NCI-H1694 (cell line): ENCODE results near the gene MEDAG.
"Not testable (repeated sequence)": the region's sequence is repeated elsewhere in the genome, so short reads cannot be mapped to it uniquely, and the experiment has no call there.

Experiments
- DNase-seq: peaks from one replicate; lab custom pipeline; 2025; lab: John Stamatoyannopoulos, UW

Gene MEDAG

GRCh38 chr13:30907121-30907861 lies 1.2 kb downstream of the MEDAG start:
- no peak for DNase-seq

DNA sequence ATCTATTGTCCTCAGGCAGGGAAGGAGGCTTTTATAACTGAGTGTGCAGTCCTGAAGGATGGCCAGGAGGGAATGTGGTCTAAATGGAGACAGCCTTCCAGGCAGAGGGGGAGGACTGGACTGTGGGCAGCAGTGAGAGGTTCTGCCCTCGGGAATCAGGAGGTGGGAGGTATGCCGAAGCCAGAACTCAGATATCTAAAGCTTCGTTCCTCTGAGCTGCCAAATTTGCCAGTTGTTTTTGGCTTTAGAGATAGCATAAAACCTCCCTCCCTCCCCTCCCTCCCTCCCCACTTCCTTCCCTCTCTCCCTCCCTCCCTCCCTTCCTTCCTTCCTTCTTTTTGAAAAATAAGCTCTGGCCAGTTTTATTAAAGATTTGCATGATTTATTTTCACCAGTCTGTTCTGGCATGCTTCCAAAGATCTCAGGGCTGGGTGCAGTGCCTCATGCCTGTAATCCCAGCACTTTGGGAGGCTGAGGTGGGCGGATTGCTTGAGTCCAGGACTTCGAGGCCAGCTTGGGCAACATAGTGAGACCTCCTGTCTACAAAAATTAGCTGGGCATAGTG lies 2.4 kb downstream of the MEDAG start:
- DNase-seq, result no peak

DNA sequence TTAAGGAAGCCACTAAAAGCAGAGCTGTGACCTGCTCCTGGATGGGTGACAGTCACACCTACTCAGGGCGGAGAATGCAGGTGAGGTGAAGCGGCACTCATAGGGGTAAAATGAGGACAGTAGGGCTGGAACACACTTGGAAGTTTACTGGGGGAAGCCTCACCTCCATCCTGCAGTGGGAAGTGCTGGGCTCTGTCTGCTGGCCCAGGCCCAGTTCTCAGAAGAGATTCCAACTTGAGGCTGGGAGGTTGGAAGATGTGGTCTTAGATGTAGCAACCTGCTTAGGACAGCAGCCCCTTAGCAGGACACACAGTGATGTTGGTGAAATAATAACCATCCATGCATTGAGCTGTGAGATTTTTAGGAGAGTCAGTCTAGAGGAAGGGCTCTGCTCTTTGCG lies 4.6 kb downstream of the MEDAG start:
- no peak for DNase-seq

DNA sequence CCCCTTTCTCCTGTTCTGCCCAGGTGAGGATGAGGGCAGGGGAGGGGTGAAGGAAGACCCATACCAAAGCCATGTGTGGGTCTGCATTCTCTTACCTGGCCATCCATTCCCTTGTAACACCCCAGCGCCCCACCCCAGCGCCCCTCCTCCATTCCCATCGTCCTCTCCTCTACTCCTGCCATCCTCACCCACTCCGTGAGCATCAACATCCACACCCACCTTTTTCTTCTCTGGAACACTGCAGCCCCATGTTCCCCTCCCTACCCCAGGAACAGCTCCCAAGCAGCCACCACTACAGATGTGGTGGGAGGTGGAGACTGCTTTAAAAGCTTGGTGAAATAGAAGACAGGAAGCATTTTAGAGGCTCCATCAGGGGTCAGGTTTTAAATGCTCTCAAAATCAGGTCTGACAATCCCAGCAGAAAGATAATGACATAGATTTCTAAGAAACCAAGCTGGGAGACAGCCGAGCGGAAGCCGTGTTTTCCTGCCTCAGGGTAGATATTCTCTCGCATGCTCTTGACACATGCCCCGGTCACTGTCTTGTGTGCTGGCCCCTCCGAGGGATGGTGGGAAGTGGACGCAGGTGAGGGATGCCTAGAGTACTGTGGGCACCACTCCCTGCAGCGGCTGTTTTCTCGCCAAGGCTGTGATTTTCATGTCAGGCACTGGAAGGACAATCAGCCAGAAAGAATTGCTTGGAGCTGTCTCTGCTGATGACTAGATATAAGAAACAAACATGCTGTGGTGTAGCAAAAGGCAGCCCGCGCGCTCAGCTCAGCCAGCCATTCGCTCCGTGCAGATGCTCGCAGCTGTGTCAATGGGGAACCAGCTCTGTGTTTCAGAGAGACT lies 9.8 kb downstream of the MEDAG start:
- no peak for DNase-seq

- no peak for DNase-seq
Observed at GRCh38 chr13:30916991-30917390, 10.9 kb downstream of the MEDAG start.

DNA sequence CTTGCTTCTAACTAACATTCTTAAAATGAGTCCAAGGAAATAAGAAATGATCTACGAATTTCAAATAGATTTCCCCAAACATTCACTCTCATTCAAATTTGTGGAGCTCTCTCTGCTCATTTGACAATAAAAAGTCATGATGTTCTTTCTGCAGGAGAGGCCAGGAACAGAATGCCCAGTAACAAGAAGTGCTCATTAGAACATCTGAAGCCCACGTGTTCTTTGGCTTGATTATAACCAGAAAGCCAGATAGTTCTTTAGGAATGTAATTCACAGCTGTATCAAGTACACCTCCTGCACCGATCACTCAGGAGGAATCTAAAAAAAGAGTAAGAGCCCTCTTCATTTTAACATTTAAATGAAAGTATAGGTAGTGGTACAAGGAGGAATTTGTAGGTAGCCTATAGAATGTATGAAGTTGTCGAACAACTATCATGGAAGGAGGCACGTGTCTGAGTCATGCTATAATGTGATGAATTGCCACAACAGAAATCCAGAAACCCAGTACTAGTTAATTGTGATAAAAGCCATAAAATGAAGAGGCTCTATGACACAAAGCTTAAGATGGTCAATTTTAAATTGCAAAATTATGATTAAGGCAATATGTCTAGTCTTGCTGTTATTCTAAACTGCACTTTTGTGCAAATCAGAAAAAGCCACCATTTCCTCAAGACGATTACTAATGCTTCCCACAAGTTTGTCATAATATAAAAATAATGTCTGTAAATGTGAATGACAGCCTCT lies 12.8 kb downstream of the MEDAG start:
- no peak for DNase-seq

DNA sequence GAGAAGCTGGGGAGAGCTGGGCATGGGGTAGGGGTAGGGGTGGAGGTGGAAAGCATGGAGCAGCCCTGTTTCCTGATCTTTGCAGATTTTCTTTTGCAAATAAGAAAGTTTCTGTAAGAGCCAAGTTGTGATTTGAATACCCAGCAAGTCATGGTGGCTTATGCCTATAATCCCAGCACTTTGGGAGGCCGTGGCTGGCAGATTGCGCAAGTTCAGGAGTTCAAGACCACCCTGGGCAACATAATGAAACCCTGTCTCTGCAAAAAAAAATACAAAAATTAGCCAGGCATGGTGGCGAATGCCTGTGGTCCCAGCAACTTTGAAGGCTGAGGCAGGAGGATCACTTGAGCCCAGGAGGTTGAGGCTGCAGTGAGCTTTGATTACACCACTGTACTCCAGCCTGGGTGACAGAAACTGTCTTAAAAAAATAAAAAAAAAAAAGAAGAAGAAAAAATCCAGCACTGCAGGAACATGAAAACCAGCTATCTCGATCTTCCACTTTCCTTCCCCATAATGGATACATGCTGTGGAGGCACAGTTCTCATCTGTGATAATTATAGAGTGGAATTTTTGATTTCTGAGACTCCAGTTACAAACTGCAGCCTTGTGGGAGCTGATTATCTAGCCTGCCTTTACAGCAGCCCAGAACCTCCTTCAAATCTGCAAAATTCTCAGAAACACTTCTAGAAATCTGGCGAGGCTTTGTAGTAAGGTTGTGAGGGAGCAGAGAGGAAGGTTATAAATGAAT lies 14.3 kb downstream of the MEDAG start:
- DNase-seq, result no peak

DNA sequence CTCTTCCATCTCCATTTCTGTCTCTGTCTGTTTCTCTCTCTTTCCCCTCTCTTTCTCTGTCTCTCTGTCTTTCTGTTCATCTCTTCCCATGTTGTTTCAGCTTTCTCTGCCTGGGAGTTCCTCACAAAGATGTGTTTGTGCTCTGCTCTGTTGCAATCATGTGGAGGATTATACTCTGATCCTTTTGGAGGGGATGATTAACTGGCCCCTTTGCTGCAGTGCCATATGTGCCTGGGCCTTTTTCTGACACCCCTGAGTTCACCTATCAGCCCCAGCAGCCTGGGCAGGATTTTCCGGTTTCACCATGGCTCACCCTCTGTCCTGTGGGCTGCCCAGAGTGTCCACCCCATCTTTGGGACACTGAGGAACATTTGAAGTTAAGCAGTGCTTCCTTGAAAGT lies 17.3 kb downstream of the MEDAG start:
- no peak for DNase-seq

DNA sequence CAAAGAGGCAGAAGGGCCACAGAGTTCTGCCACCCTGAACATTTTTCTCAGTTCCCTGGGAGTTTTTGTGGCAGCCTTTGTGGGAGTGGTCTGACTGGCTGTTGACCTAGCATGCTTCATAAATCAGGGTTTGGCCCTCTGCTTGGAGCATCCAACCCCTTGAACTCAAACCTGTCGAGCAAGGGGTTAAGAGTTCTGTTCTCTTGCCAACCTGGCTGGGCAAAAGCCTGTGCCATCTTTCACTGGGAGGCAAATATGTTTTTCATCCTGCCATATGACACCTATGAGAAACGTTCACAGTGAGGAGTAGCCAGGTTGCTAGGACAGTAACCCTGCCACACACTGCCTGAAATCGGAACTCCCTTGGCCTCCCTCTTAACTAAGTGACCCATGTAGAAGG lies 18.6 kb downstream of the MEDAG start:
- DNase-seq, result no peak

DNA sequence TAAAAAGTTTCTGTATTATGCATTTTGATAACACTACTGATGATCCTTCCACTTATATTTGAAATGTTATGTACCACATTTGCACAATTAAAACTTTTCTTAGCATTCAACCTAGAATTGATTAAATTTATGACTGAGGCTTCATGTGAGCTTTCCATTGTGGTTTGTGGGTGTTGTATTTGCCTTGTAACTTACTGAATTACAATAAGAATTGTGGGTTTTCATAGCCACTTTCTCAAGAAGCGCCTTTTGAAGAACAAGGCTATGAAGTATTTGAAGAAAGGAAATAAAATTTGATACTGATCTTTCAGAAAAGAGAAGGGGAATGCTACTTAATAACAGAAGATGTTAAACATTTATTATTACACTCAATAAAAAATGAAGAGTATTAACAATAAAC lies 19.4 kb downstream of the MEDAG start:
- DNase-seq, result no peak

DNA sequence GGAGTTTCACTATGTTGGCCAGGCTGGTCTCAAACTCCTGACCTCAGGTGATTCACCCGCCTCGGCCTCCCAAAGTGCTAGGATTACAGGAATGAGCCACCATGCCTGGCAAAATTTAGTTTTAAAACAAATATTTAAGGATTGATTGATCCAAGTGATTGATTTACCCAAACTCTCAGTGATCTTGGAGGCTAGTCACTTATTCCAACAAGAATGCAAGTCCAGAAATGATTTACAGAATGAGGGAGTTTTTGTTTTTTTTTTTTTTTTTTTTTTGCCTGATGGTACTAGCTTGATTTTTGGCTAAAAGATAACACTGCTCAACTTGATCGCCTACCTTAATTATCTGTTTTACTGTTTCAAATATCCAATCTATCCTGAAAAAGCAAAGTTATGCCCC lies 20.7 kb downstream of the MEDAG start:
- no peak for DNase-seq

- not testable (repeated sequence) for DNase-seq
Observed at GRCh38 chr13:30927188-30927587, 21.1 kb downstream of the MEDAG start.

- DNase-seq, result no peak
Observed at GRCh38 chr13:30927595-30927994, 21.5 kb downstream of the MEDAG start.

DNA sequence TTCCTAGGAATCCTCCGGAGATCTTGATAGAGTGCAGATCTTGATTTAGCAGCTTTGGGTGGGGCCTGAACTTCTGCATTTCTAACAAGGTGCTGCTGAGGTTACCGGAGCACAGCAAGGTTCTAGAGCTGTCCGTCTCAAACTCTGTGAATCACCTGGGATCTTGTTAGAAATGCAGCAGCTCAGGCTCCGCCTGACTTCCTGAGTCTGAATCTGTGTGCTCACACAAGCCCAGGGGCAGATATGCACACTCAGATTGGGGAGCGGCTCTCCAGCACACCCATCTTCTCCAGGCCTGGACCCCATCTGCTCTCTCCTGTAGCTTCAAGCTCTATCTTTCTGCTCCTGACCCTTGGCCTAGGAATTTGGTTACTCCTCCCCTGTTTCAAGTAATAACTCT lies 22.9 kb downstream of the MEDAG start:
- DNase-seq, result no peak

DNA sequence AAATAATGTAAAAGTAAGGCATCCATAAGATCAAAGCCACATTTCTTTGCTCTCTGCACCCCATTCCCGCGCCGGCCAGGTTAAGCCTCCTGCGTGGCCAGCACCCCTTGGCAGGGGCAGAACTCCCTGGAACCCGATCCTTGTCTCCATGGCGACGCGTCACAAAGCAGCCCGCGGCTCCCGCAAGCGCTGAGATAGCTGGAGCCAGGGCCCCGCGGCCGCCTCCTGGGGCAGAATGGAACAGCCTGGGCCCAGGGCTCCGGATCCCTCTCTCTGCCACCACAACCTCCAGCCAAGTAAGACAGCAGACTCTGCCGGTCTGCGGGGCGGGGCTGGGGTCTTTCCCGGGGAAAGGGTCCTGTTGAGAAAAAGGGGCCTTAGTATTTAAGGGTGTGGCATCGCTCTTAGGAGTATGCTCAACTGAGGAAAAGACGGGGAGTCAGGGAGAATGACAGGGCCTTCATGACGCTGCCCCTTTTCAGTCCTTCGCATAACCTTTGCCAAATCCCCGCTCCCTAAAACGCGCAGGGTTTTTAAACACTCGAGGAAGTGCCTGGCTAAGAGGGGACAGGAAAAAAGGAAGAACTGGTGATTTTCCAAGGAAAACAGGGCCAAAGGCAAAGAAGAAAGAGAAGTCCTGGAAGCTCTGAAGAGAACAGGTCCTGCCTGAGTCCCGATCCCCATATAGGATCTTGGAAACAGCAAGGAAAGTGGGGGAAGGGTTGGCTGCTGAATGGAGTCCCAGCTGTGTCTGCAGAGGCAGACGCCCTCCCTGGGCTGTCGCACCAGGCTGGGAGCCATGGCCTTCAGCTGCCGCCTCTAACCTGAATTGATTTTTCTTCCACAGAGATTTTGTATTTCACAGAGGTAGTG lies 26.6 kb downstream of the MEDAG start, which contains the start of gene TEX26:
Gene TEX26 (plus strand): TSS at position 176 of the 873 bp plus-strand sequence. CDS start 60 bp downstream, at position 236.
- no peak for DNase-seq

DNA sequence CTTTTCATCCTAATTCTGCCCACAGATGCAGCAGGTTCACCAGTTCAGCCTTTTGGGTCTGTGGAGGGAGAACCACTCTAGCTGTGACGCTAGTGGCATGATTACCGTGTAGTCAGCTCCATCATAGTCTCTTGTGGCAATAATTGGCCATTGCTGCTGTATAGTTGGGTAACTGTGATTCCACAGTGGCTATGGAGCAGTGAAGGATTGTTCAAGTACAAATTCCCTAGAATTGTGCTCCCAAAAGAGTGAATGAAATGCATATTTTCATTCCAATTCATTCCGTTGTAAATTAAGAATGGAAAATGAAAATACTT lies 27.2 kb downstream of the MEDAG start:
- DNase-seq, result no peak

DNA sequence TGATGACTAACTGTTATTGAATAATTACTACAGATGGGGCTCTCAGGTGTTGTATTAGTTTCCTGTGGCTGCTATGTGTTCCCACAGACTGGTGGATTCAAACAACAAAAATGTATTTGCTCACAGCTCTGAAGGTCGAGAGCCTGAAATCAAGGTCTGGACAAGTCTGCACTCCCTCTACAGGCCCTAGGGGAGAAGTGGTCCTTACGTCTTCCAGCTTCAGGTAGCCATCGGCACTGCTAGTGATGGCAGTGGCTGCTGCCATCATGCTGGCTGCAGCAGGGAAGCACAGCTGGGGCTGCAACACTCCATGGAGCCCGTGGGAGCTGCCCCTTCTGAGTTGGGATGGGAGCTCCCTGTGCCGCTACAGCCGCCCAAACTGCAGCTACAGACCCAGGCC lies 28.3 kb downstream of the MEDAG start:
- no peak for DNase-seq

DNA sequence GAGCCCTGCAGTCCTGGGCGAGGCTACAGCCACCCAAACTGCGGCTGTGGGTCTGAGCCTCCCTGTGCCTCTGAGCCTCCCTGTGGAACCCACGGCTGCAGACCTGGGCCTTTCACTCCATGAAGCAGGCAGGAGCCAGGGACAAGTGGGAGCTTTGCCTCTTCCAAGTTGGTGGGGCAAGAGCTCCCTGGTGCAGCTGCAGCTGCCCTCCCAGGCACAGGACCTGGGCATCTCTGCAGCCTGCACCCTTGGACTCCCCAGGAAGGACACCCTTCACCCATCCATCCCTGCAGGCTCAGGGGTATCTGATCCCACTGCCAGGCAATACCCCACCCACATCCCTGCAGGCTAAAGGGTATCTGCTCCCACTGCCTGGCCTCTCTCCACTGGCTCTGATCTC lies 28.7 kb downstream of the MEDAG start:
- no peak for DNase-seq

- no peak for DNase-seq
Observed at GRCh38 chr13:30936971-30937370, 30.9 kb downstream of the MEDAG start.

- no peak for DNase-seq
Observed at GRCh38 chr13:30943881-30944280, 37.8 kb downstream of the MEDAG start.
